SU-DHL-6 (cell line): ENCODE data around the gene GPR162.

Experiments used
- H2AFZ ChIP-seq: fragments of 200-600 bp; sonication (generic); 2 replicates; pipeline ENCODE4 v1.6.1; 2014; ENCODE audit warnings: low read depth, mild to moderate bottlenecking, moderate library complexity, mixed read lengths, antibody characterized with exemption, low read length; ENCODE audit not compliant: severe bottlenecking
- H3F3A ChIP-seq: fragments of 200-600 bp; shearing (Covaris generic); 2 replicates; pipeline ENCODE4 v1.6.0; 2016; ENCODE audit warnings: antibody characterized with exemption, mild to moderate bottlenecking; ENCODE audit not compliant: insufficient read depth
- H3K27ac ChIP-seq: fragments of 200-600 bp; sonication (generic); 2 replicates; pipeline ENCODE4 v1.5.1; 2016; ENCODE audit warnings: low read depth, mild to moderate bottlenecking, low read length, moderate library complexity, mixed read lengths
- H3K27me3 ChIP-seq: fragments of 200-600 bp; sonication (generic), shearing (Covaris generic); 2 replicates; pipeline ENCODE4 v1.6.0; 2014; ENCODE audit warnings: mild to moderate bottlenecking, low read length
- H3K36me3 ChIP-seq: fragments of 200-600 bp; sonication (generic); 2 replicates; pipeline ENCODE4 v1.6.1; 2014; ENCODE audit warnings: mild to moderate bottlenecking, low read length, mixed read lengths
- H3K4me2 ChIP-seq: fragments of 300-600, 200-600 bp; shearing (Covaris generic), sonication (generic); 2 replicates; pipeline ENCODE4 v1.6.0; 2014; ENCODE audit warnings: low read length, low read depth, mild to moderate bottlenecking; ENCODE audit not compliant: poor library complexity, severe bottlenecking
- H3K4me3 ChIP-seq: fragments of 200-600 bp; sonication (generic); 2 replicates; pipeline ENCODE4 v1.5.1; 2014; ENCODE audit warnings: antibody characterized with exemption, low read length, mild to moderate bottlenecking, mixed read lengths; ENCODE audit not compliant: insufficient read depth, poor library complexity, severe bottlenecking
- H3K79me2 ChIP-seq: fragments of 200-600 bp; sonication (generic); 2 replicates; pipeline ENCODE4 v1.6.1; 2014; ENCODE audit warnings: mild to moderate bottlenecking, low read length, moderate library complexity; ENCODE audit not compliant: insufficient read depth
- H3K9ac ChIP-seq: fragments of 200-600 bp; sonication (generic); 2 replicates; pipeline ENCODE4 v1.7.0; 2014; ENCODE audit warnings: mild to moderate bottlenecking, low read length
- H3K9me2 ChIP-seq: fragments of 200-600 bp; sonication (generic); replicated peaks from 2 replicates; pipeline ENCODE4 v1.6.1; 2014; ENCODE audit warnings: low read length; ENCODE audit not compliant: insufficient read depth
- H3K9me3 ChIP-seq: fragments of 200-600 bp; sonication (generic); 2 replicates; pipeline ENCODE4 v1.6.1; 2014; ENCODE audit warnings: low read length, mixed read lengths; ENCODE audit not compliant: insufficient read depth
- H4K20me1 ChIP-seq: fragments of 200-600 bp; sonication (generic); 2 replicates; pipeline ENCODE4 v1.6.1; 2014; ENCODE audit warnings: low read depth, mild to moderate bottlenecking, antibody characterized with exemption, low read length, moderate library complexity, mixed read lengths
- CTCF ChIP-seq: fragments of 200-600 bp; sonication (generic); IDR thresholded peaks from one replicate; pipeline ENCODE4 v1.5.1; 2017; ENCODE audit warnings: antibody characterized with exemption, mild to moderate bottlenecking, low read length, moderate library complexity; ENCODE audit not compliant: insufficient read depth, poor library complexity, severe bottlenecking
- EZH2phosphoT487 ChIP-seq: fragments of 200-600 bp; sonication (generic), shearing (Covaris generic); conservative IDR thresholded peaks from 2 replicates; pipeline ENCODE4 v1.6.1; 2018; ENCODE audit warnings: mild to moderate bottlenecking, antibody characterized with exemption, low read length, moderate library complexity, mixed read lengths

The GPR162 gene

GRCh38 chr12:6866163-6866919 is 44.7 kb downstream of the GPR162 start:
- H3K9me2 ChIP-seq = no peaks in the 10 kb centered on the region
- H3K36me3 ChIP-seq = peaks cover 3% of the 10 kb centered on the region; the same call in 1 of the 2 replicates
- no peaks in the 10 kb centered on the region for H3K27me3 ChIP-seq
- H3F3A ChIP-seq = peaks cover 29% of the 10 kb centered on the region
- H3K9me3 ChIP-seq = no peaks in the 10 kb centered on the region
- H3K4me3 ChIP-seq = no peak overlapping the region
- no peaks in the 10 kb centered on the region; the same call in 1 of the 2 replicates for H4K20me1 ChIP-seq
- H3K79me2 ChIP-seq = peaks cover 19% of the 10 kb centered on the region
- peak overlapping the region; percentile 47; the same call in 1 of the 2 replicates for H3K27ac ChIP-seq
- peak overlapping the region; percentile 98 for H3K9ac ChIP-seq
- H2AFZ ChIP-seq = no peak overlapping the region
- peak overlapping the region; percentile 87 for H3K4me2 ChIP-seq
- no peak for TF ChIP-seq EZH2phosphoT487
- no peak for TF ChIP-seq CTCF

DNA sequence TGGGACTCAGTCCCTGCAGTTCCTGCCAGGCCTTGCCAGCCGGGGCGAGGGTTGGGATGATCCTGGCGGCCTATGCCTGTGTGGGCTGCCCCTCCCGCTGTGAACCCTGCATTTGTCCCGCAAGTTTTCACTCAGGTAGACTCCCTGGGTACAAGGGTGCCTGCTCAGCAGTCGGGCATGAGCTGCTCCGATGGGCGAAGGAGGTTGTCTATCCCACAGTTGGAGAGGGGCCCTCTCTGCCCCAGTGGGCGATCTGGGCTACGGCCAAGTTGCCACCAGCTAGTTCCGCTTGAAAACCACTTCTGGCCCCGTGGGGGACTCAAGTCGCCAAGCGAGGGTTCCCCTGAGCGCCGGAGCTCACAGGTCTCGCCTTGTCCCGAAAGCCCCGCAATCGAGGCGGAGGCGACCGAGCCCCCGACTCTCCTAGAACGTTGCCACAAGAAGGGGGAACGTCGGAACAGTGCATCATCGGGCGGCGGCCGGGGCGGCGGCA is 45.3 kb downstream of the GPR162 start:
- Histone ChIP-seq H3K27me3 (no peaks in the 10 kb centered on the region), H3K9ac (peak overlapping the region; percentile 98), H3K9me3 (no peaks in the 10 kb centered on the region), H3K9me2 (no peaks in the 10 kb centered on the region), H4K20me1 (no peaks in the 10 kb centered on the region; the same call in 1 of the 2 replicates), H2AFZ (peak overlapping the region; percentile 58), H3K4me2 (peak overlapping the region; percentile 87), H3K4me3 (peak overlapping the region; percentile 77), H3K79me2 (peaks cover 19% of the 10 kb centered on the region), H3F3A (peaks cover 35% of the 10 kb centered on the region), H3K36me3 (peaks cover 3% of the 10 kb centered on the region; the same call in 1 of the 2 replicates), H3K27ac (peak overlapping the region; percentile 47)
- no peak for TF ChIP-seq EZH2phosphoT487
- TF ChIP-seq CTCF = no peak

GRCh38 chr12:6867413-6868210 is 46.0 kb downstream of the GPR162 start, which contains the start of gene TPI1:
Gene TPI1, plus strand, starts transcription at chr12:6867531. Its CDS starts 36 bp downstream, at chr12:6867567.
- Histone ChIP-seq H3K36me3 (peaks cover 3% of the 10 kb centered on the region; the same call in 1 of the 2 replicates), H3F3A (peaks cover 38% of the 10 kb centered on the region), H3K27ac (peak within 1 kb of the TSS; percentile 84)

More at GRCh38 chr12:6867413-6868210, 46.0 kb downstream of the GPR162 start, which contains the start of gene TPI1:
- H3K4me3 ChIP-seq = peak within 1 kb of the TSS; percentile 77
- no peaks in the 10 kb centered on the region for H3K9me2 ChIP-seq
- no peaks in the 10 kb centered on the region; the same call in 1 of the 2 replicates for H4K20me1 ChIP-seq
- peak within 1 kb of the TSS; percentile 98 for H3K9ac ChIP-seq
- peak within 1 kb of the TSS; percentile 87 for H3K4me2 ChIP-seq
- no peaks in the 10 kb centered on the region for H3K9me3 ChIP-seq
- peak within 1 kb of the TSS; percentile 58 for H2AFZ ChIP-seq
- TF ChIP-seq EZH2phosphoT487 = no peak
- TF ChIP-seq CTCF = no peak
- H3K27me3 ChIP-seq = no peaks in the 10 kb centered on the region
- peaks cover 19% of the 10 kb centered on the region for H3K79me2 ChIP-seq
